ENCODE measurements around the gene NOTCH1.

The NOTCH1 gene

GRCh38 chr9:136565715-136566552 is 20.1 kb upstream of the NOTCH1 start:
- TF ChIP-seq, protein P1, sequence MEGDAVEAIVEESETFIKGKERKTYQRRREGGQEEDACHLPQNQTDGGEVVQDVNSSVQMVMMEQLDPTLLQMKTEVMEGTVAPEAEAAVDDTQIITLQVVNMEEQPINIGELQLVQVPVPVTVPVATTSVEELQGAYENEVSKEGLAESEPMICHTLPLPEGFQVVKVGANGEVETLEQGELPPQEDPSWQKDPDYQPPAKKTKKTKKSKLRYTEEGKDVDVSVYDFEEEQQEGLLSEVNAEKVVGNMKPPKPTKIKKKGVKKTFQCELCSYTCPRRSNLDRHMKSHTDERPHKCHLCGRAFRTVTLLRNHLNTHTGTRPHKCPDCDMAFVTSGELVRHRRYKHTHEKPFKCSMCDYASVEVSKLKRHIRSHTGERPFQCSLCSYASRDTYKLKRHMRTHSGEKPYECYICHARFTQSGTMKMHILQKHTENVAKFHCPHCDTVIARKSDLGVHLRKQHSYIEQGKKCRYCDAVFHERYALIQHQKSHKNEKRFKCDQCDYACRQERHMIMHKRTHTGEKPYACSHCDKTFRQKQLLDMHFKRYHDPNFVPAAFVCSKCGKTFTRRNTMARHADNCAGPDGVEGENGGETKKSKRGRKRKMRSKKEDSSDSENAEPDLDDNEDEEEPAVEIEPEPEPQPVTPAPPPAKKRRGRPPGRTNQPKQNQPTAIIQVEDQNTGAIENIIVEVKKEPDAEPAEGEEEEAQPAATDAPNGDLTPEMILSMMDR (IDR thresholded peaks at IDR 0.05; ENCODE audit: low read depth, low read length), result no peak
- DNase-seq (ENCODE audit: extremely low read depth, low read depth), result no peak

DNA sequence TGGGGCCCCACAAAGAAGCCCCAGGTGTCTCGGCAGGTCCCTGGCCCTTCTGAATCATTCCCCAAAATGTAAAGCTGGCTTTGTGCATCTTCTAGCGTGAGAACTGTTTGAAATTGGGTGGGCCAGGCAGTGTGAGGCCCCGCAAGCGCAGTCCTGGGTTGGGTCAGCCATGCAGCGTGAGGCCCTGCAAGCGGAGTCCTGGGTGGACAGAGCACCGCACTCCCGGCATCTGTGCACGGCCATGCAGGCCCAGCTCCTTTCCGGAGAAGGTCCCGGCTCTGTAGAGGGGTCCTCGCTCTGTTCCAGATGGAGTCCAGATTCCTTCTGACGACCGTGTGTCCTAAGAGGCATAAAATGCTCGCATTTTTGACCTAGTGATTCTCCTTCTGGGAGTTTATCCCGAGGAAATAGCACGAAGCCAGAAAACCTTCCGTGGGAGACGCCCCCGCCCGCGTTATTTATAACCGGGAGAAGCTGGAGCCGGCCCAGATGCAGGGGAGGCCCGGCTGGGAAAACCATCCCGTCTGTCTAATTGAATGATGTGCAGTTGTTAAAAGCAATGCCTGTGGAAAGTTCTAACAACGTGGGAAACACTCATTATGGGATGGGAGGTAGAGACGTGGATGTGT is 19.4 kb upstream of the NOTCH1 start:
- DNase-seq (ENCODE audit: extremely low read depth, low read depth), result no peak
- TF ChIP-seq, protein P1 (IDR thresholded peaks at IDR 0.05; ENCODE audit: low read depth, low read length), result no peak

DNA sequence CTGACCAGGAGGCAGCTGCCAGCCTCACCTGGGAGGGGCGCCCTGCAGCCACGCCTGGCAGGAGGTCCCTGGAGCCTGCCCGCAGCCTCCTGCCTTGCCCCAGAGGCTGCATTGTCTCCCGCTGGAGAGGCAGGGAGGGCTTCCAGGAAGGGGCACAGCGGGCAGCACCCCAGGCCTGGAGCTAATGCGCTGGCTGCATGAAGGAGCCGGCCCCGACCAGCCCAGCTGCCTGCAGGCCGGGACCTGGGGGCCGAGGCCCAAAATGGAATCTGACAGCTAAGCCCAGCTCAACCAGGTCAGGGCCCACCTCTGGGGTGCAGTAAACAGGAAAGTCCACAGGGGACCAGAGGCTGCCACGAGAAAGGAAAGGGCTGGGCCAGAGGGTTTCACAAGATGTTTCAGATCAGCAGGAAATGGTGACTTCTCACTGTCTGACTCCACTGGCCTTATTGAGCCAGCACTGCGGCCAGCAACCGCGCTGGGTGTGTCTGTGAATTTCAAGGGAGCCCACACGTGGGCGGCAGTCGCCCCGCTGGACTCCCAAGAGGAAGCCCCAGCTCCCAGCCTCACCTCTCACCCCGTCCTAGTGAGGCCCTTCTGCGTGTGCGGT is 18.6 kb upstream of the NOTCH1 start:
- no peak for DNase-seq (ENCODE audit: extremely low read depth, low read depth)
- TF ChIP-seq, protein P1 (IDR thresholded peaks at IDR 0.05; ENCODE audit: low read depth, low read length), result no peak; the same call in 1 of the 2 replicates

DNA sequence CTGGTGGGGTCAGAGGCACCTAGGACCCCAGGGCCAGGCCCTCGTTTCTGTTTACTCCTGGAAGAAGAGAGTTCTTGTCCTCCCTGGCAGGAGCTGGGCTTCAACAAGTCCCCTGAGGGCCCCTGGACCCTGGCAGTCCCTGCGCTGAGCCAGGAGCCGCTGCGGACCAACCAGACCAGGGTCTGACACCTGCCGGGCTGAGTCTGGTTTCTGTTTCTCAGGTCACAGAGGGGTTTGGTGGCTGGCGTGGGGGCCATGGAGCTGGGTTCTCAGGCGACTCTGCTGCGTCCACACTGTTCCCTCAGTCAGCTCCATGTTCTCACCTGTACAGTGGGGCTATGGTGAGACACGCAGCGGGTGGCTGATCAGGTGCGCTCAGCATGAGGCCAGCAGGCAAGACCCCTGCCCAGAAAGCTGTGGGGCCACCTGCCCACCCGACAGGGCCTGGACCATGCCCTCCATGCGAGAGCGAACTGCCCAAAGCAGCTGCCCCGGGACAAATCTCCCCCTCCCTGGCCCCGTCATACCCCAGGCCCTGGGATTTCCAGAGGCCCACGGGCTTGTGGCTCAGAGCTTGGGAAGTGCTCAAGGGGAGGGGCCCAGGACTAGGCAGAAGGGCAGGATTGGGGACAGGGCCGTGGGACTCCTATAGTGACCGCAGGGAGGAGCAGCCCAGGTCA is 17.9 kb upstream of the NOTCH1 start:
- DNase-seq (ENCODE audit: extremely low read depth, low read depth), result no peak
- TF ChIP-seq, protein P1 (IDR thresholded peaks at IDR 0.05; ENCODE audit: low read depth, low read length), result no peak

DNA sequence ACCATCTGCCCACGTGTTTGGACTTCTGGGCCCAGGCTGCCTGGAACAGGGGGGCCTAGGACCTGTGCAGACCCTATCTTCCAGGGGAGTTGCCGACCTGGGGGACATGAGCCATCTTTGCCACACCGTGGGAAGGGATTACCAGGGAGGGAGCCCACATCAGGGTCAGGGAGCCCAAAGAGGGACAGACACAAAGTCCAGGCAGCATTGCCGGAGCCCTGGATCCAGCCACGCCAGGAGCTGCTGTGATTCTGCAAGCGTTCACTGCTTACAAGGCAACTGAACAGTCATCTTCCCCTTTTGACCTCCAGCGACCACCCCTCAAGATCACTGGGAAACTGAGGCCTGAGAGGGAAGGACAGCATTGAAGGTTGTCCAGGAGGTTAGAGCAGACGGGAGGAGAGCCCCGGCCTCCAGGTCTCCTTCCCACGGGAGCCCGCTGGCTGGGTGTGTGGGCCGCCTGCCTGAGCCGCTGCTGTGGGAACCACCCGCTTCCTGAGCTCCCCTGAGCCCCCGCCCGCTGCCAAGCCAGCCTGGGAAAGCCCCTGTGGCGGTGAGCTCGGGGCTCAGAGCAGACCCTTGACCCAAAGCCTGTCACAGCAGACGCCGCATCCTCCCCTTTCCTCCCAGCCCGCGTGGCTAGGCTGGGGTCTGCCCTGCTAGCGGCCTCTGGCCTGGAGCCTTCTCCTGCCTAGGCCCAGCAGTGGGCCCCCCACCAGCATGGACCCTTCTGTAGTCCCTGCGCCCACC is 17.1 kb upstream of the NOTCH1 start:
- TF ChIP-seq, protein P1 (IDR thresholded peaks at IDR 0.05; ENCODE audit: low read depth, low read length), result no peak
- no peak for DNase-seq (ENCODE audit: extremely low read depth, low read depth)

DNA sequence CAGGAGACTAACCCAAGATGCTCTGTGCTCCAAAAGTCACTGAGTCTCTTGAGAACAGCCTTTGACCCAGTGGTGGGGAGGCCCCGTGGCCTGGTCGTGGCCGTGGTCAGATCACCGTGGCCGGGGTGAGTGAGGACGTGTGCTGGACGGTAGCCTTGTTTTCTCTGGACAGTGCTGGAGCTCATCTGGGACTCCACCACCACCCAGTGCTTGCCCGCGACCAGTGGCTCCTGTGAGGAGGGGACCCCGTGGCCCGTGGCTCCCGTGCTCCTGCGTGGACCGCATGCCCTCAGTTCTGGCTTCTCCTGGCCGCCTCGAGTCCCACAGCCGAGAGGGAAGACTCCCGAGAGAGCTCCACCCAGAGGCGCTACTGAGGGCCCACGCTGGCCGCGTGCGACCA is 15.9 kb upstream of the NOTCH1 start:
- TF ChIP-seq, protein P1 (IDR thresholded peaks at IDR 0.05; ENCODE audit: low read depth, low read length), result no peak
- DNase-seq (ENCODE audit: extremely low read depth, low read depth), result no peak

Data from AG09319 (cell line).